Naive thymus-derived CD4-positive, alpha-beta T cell (primary cell): ENCODE measurements around the gene SYCP2L. TPM values are rescaled to one million over a fixed set of nuclear protein-coding genes. Genes with fewer than 3 reads are reported as not detected.
"Not testable (repeated sequence)": the region's sequence is repeated elsewhere in the genome, so short reads cannot be mapped to it uniquely, and the experiment has no call there.

Experiments used
- ATAC-seq: fragments of 150-1000 bp; cut with Tn5 transposase; 2 replicates; pipeline ENCODE4 v1.10.0; 2021; ENCODE audit warnings: mild to moderate bottlenecking, moderate library complexity
- CTCF ChIA-PET: fragments of 350-600 bp; sonication (Branson Sonifier 250); formaldehyde crosslinking; loops from one replicate; lab custom pipeline; 2021; ENCODE audit warnings: antibody characterized with exemption; lab: Charles Lee
- POLR2A ChIA-PET: fragments of 350-600 bp; sonication (Branson Sonifier 250); formaldehyde crosslinking; loops from one replicate; lab custom pipeline; 2021; ENCODE audit warnings: antibody characterized with exemption, inconsistent platforms; lab: Charles Lee
- DNase-seq, 9 donors: peaks; one replicate each; pipeline versions ENCODE4 v3.0.0 to v3.0.0-alpha.2; 2020 to 2022; ENCODE audit warnings: mixed read lengths in 1 of 9
- H3K27ac ChIP-seq: one replicate; pipeline ENCODE4 v1.7.0; 2013; ENCODE audit warnings: mild to moderate bottlenecking, low read depth, low read length, moderate library complexity
- H3K27me3 ChIP-seq, 2 donors: one replicate each; pipeline ENCODE4 v1.7.0; 2013; ENCODE audit warnings: low read length in 2 of 2, mild to moderate bottlenecking in 2 of 2, moderate library complexity in 2 of 2; ENCODE audit not compliant: control insufficient read depth in 2 of 2, insufficient read depth in 2 of 2
- H3K36me3 ChIP-seq, 3 experiments: 1 replicate in 2 of 3; 2 replicates in 1 of 3; pipeline ENCODE4 v1.7.0; 2013; ENCODE audit warnings: low read length in 3 of 3, mild to moderate bottlenecking in 3 of 3, moderate library complexity in 1 of 3; ENCODE audit not compliant: insufficient read depth in 3 of 3, control insufficient read depth in 2 of 3
- H3K4me1 ChIP-seq, 2 donors: one replicate each; pipeline ENCODE4 v1.7.0; 2013; ENCODE audit warnings: low read length in 2 of 2, mild to moderate bottlenecking in 2 of 2, moderate library complexity in 1 of 2; ENCODE audit not compliant: control insufficient read depth in 2 of 2, insufficient read depth in 2 of 2
- H3K4me3 ChIP-seq: 2 replicates; pipeline ENCODE4 v1.7.0; 2013; ENCODE audit warnings: mild to moderate bottlenecking, low read length
- H3K9me3 ChIP-seq, 3 experiments: 1 replicate in 2 of 3; 2 replicates in 1 of 3; pipeline ENCODE4 v1.7.0; 2013; ENCODE audit warnings: low read length in 3 of 3; ENCODE audit not compliant: control insufficient read depth in 2 of 3
- H3K27ac Mint-ChIP-seq, 9 donors: one replicate each; pipeline ENCODE4 v1.8.0; 2020 to 2022; ENCODE audit warnings: mixed read lengths in 9 of 9, mild to moderate bottlenecking in 8 of 9, moderate library complexity in 5 of 9, inconsistent platforms in 2 of 9
- H3K27me3 Mint-ChIP-seq, 5 donors: one replicate each; pipeline ENCODE4 v1.8.0; 2021 to 2022; ENCODE audit warnings: mixed read lengths in 5 of 5, mild to moderate bottlenecking in 1 of 5
- H3K36me3 Mint-ChIP-seq, 5 donors: one replicate each; pipeline ENCODE4 v1.8.0; 2020 to 2022; ENCODE audit warnings: mixed read lengths in 5 of 5, mild to moderate bottlenecking in 3 of 5, inconsistent platforms in 1 of 5
- H3K4me1 Mint-ChIP-seq, 7 donors: one replicate each; pipeline ENCODE4 v1.8.0; 2020 to 2022; ENCODE audit warnings: mixed read lengths in 7 of 7, mild to moderate bottlenecking in 3 of 7, inconsistent platforms in 1 of 7
- H3K4me3 Mint-ChIP-seq, 10 donors: one replicate each; pipeline ENCODE4 v1.8.0; 2020 to 2022; ENCODE audit warnings: mild to moderate bottlenecking in 10 of 10, mixed read lengths in 10 of 10, moderate library complexity in 6 of 10, inconsistent platforms in 2 of 10
- H3K9me3 Mint-ChIP-seq, 11 donors: one replicate each; pipeline ENCODE4 v1.8.0; 2020 to 2022; ENCODE audit warnings: mixed read lengths in 11 of 11, mild to moderate bottlenecking in 4 of 11, inconsistent platforms in 1 of 11, moderate library complexity in 1 of 11
- intact Hi-C, 2 donors: fragments of 100-400 bp; cut with micrococcal nuclease; formaldehyde crosslinking; loops; one replicate each; pipeline ENCODE4 v1.15.1; 2023
- polyA plus RNA-seq, 2 donors: library from polyadenylated mRNA; unstranded; fragments of 300-500 nt; fragmentation: Illumina TruSeq; gene quantifications; one replicate each; pipeline ENCODE4 v1.2.3, GENCODE V29; 2021
- total RNA-seq, 6 experiments: library from RNA in 5 of 6; stranded (reverse) in 5 of 6; gene quantifications; 1 replicate in 5 of 6; 2 replicates in 1 of 6; pipeline ENCODE4 v1.2.3 and lab custom pipeline; 2021 to 2026

The SYCP2L gene
- total and polyA plus RNA-seq, 7 experiments from 2014 or later, result 0.20 to 0.40 TPM; not detected in 5

GRCh38 chr6:10857259-10857658 lies 29.6 kb upstream of the SYCP2L start:
- no peak for DNase-seq

GRCh38 chr6:10861086-10861485 lies 25.8 kb upstream of the SYCP2L start:
- no peaks in the 10 kb centered on the region for H3K9me3 ChIP-seq
- no peaks in the 10 kb centered on the region for H3K27me3 ChIP-seq
- no peaks in the 10 kb centered on the region for H3K4me1 Mint-ChIP-seq
- H3K27me3 Mint-ChIP-seq, result peaks cover 0 to 10% (median 0%) of the 10 kb centered on the region in 5 donors
- H3K27ac ChIP-seq, result no peak overlapping the region
- ChIA-PET POLR2A (no interaction called here), CTCF (no interaction called here)
- H3K36me3 Mint-ChIP-seq, result peaks cover 0 to 4% (median 0%) of the 10 kb centered on the region in 5 donors
- H3K36me3 ChIP-seq, result no peaks in the 10 kb centered on the region
- intact Hi-C loops, result no loop called here
- no peak overlapping the region for H3K4me3 ChIP-seq
- no peak overlapping the region for H3K27ac Mint-ChIP-seq
- no peak overlapping the region for H3K4me3 Mint-ChIP-seq
- H3K4me1 ChIP-seq, result no peaks in the 10 kb centered on the region
- ATAC-seq (no peak), DNase-seq (no peak)
- H3K9me3 Mint-ChIP-seq, result peaks cover 0 to 8% (median 0%) of the 10 kb centered on the region in 11 donors

More at GRCh38 chr6:10857259-10857658, 29.6 kb upstream of the SYCP2L start:
- intact Hi-C loops, result no loop called here
- POLR2A ChIA-PET, result interaction anchor here (0.6 kb wide), 1 partner anchor 16 kb away, joined by 4 read pairs; no protein-coding TSS in a partner anchor
- no peak for ATAC-seq
- Mint-ChIP-seq H3K4me1 (peaks cover 0 to 3% (median 0%) of the 10 kb centered on the region in 7 donors), H3K27me3 (peaks cover 0 to 21% (median 12%) of the 10 kb centered on the region in 5 donors), H3K27ac (no peak overlapping the region), H3K9me3 (peaks cover 6 to 24% (median 13%) of the 10 kb centered on the region in 11 donors), H3K36me3 (peaks cover 0 to 10% (median 4%) of the 10 kb centered on the region in 5 donors), H3K4me3 (no peak overlapping the region)
- Histone ChIP-seq H3K36me3 (no peaks in the 10 kb centered on the region), H3K4me3 (no peak overlapping the region), H3K27me3 (no peaks in the 10 kb centered on the region), H3K4me1 (no peaks in the 10 kb centered on the region), H3K27ac (no peak overlapping the region), H3K9me3 (no peaks in the 10 kb centered on the region)
- CTCF ChIA-PET, result no interaction called here

GRCh38 chr6:10862361-10862760 lies 24.5 kb upstream of the SYCP2L start:
- Histone ChIP-seq H3K27me3 (no peaks in the 10 kb centered on the region), H3K27ac (no peak overlapping the region), H3K36me3 (no peaks in the 10 kb centered on the region), H3K4me3 (no peak overlapping the region), H3K4me1 (no peaks in the 10 kb centered on the region), H3K9me3 (no peaks in the 10 kb centered on the region)
- DNase-seq, result no peak
- H3K27ac Mint-ChIP-seq, result no peak overlapping the region
- intact Hi-C loops, result no loop called here
- ChIA-PET CTCF (no interaction called here), POLR2A (no interaction called here)
- no peak for ATAC-seq
- H3K4me3 Mint-ChIP-seq, result no peak overlapping the region
- peaks cover 0 to 2% (median 0%) of the 10 kb centered on the region in 11 donors for H3K9me3 Mint-ChIP-seq
- no peaks in the 10 kb centered on the region for H3K4me1 Mint-ChIP-seq
- H3K27me3 Mint-ChIP-seq, result peaks cover 0 to 2% (median 0%) of the 10 kb centered on the region in 5 donors
- H3K36me3 Mint-ChIP-seq, result no peaks in the 10 kb centered on the region

DNA sequence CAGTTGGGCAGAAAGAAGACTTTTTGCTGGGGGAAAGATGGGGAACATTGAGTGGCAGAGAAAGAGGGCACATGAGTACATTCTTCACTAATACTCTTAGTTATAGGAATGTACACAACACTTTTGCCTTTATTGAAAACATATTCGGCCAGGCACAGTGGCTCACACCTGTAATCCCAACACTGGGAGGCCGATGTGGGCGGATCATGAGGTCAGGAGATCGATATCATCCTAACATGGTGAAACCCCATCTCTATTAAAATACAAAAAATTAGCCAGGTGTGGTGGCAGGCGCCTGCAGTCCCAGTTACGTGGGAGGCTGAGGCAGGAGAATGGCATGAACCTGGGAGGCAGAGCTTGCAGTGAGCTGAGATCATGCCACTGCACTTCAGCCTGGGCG lies 23.8 kb upstream of the SYCP2L start:
- H3K27me3 Mint-ChIP-seq, ATAC-seq, H3K27ac Mint-ChIP-seq, CTCF ChIA-PET, H3K4me1 ChIP-seq, H3K36me3 ChIP-seq, H3K9me3 ChIP-seq, DNase-seq, H3K4me3 Mint-ChIP-seq, H3K4me1 Mint-ChIP-seq, H3K36me3 Mint-ChIP-seq, H3K27me3 ChIP-seq, POLR2A ChIA-PET, intact Hi-C loops, H3K27ac ChIP-seq, H3K4me3 ChIP-seq, H3K9me3 Mint-ChIP-seq: not testable (repeated sequence)

DNA sequence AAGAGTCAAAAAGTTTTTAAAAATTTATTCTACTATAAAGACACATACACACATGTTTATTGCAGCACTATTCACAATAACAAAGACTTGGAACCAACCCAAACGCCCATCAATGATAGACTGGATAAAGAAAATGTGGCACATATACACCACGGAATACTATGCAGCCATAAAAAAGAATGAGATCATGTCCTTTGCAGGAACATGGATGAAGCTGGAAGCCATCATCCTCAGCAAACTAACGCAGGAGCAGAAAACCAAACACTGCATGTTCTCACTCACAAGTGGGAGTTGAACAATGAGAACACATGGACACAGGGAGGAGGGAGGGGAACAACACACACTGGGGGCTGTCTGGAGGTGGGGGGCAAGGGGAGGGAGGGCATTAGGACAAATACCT lies 20.1 kb upstream of the SYCP2L start:
- H3K4me3 ChIP-seq, H3K27me3 ChIP-seq, H3K36me3 Mint-ChIP-seq, CTCF ChIA-PET, H3K27me3 Mint-ChIP-seq, H3K9me3 ChIP-seq, H3K9me3 Mint-ChIP-seq, H3K36me3 ChIP-seq, H3K4me1 Mint-ChIP-seq, H3K27ac Mint-ChIP-seq, POLR2A ChIA-PET, DNase-seq, intact Hi-C loops, H3K27ac ChIP-seq, H3K4me1 ChIP-seq, H3K4me3 Mint-ChIP-seq, ATAC-seq: not testable (repeated sequence)

DNA sequence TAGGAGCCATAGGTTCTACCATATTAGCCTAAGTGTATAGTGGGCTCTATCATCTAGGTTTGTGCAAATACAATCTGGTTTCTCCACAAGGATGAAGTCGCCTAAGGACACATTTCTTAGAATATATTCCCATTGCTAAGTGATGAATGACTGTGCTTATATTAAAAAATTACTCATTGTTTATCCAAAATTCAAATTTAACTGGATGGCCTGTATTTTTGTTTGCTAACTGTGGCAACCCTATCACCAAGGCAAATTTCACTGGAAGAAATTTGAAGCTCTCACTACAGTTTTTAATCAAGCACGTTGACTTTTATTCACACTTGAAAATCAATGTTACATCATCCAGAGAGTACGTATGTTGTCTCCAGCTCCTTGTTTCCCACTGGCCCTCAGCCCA lies 18.9 kb upstream of the SYCP2L start:
- ChIA-PET CTCF (no interaction called here), POLR2A (no interaction called here)
- peaks cover 0 to 9% (median 3%) of the 10 kb centered on the region in 5 donors for H3K27me3 Mint-ChIP-seq
- Histone ChIP-seq H3K4me1 (no peaks in the 10 kb centered on the region), H3K4me3 (no peak overlapping the region), H3K27me3 (no peaks in the 10 kb centered on the region), H3K36me3 (no peaks in the 10 kb centered on the region), H3K27ac (no peak overlapping the region), H3K9me3 (no peaks in the 10 kb centered on the region)
- H3K9me3 Mint-ChIP-seq, result peaks cover 0 to 2% (median 0%) of the 10 kb centered on the region in 11 donors
- H3K4me3 Mint-ChIP-seq, result no peak overlapping the region
- H3K27ac Mint-ChIP-seq, result no peak overlapping the region
- no peak for ATAC-seq
- intact Hi-C loops, result no loop called here
- no peaks in the 10 kb centered on the region for H3K36me3 Mint-ChIP-seq
- no peak for DNase-seq
- H3K4me1 Mint-ChIP-seq, result no peaks in the 10 kb centered on the region

- H3K4me1 Mint-ChIP-seq, result no peaks in the 10 kb centered on the region
- no peak for ATAC-seq
- no peaks in the 10 kb centered on the region for H3K36me3 Mint-ChIP-seq
- H3K4me1 ChIP-seq, result no peaks in the 10 kb centered on the region
- ChIA-PET CTCF (no interaction called here), POLR2A (interaction anchor here (0.7 kb wide), 1 partner anchor 17 kb away, joined by 4 read pairs; no protein-coding TSS in a partner anchor)
- no peak overlapping the region for H3K27ac ChIP-seq
- H3K27me3 Mint-ChIP-seq, result peaks cover 0 to 27% (median 11%) of the 10 kb centered on the region in 5 donors
- H3K4me3 ChIP-seq, result no peak overlapping the region
- intact Hi-C loops, result no loop called here
- no peak overlapping the region for H3K27ac Mint-ChIP-seq
- H3K27me3 ChIP-seq, result no peaks in the 10 kb centered on the region
- H3K9me3 ChIP-seq, result no peaks in the 10 kb centered on the region
- H3K36me3 ChIP-seq, result no peaks in the 10 kb centered on the region
- no peak for DNase-seq
- H3K9me3 Mint-ChIP-seq, result peaks cover 0 to 2% (median 0%) of the 10 kb centered on the region in 11 donors
- H3K4me3 Mint-ChIP-seq, result no peak overlapping the region
Measured at GRCh38 chr6:10873374-10873773, 13.5 kb upstream of the SYCP2L start.
